HG02623 (cell line): Measurements from ENCODE around the gene EEF1A1.
A peak's percentile ranks its signal among the peaks of the same experiment; 100 is the strongest.
"Not testable (repeated sequence)": the region's sequence is repeated elsewhere in the genome, so short reads cannot be mapped to it uniquely, and the experiment has no call there.

Experiments
- ATAC-seq: cut with Tn5 transposase; IDR thresholded peaks from one replicate; pipeline ENCODE4 v1.9.1; 2021; ENCODE audit warnings: moderate library complexity; ENCODE audit not compliant: unreplicated experiment

Gene EEF1A1

GRCh38 chr6:73508776-73509175 is 12.1 kb downstream of the EEF1A1 start:
- no peak for ATAC-seq

GRCh38 chr6:73506246-73506645 is 14.6 kb downstream of the EEF1A1 start:
- ATAC-seq: no peak

DNA sequence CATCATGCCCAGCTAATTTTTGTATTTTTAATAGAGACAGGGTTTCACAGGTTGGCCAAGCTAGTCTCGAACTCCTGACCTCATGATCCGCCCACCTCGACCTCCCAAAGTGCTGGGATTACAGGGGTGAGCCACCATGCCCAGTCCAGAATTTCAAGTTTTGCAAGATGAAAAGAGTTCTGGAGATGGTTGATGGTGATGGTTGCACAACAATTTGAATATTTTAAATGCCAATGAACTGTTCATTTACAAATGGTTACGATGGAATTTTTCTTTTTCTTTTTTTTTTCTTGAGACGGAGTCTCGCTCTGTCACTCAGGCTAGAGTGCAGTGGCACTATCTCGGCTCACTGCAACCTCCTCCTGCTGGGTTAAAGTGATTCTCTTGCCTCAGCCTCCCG is 15.1 kb downstream of the EEF1A1 start:
- not testable (repeated sequence) for ATAC-seq

GRCh38 chr6:73505142-73505541 is 15.7 kb downstream of the EEF1A1 start:
- no peak for ATAC-seq

DNA sequence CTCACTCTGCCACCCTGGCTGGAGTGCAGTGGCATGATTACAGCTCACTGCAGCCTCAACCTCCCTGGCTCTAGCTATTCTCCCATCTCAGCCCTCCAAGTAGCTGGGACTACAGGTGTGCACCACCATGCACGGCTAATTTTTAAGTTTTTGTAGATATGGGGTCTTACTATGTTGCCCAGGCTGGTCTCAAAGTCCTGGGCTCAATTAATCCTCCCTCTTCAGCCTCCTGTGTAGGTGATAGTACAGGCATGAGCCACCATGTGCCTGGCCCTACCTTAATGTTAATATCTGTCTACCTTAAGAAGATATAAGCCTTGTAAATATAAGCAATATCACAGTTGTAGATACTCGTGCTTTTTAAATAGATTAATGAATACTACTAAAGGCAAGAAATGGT is 16.7 kb downstream of the EEF1A1 start:
- no peak for ATAC-seq

- ATAC-seq: no peak
These were observed 17.6 kb downstream of the EEF1A1 start for GRCh38 chr6:73503027-73503772.

GRCh38 chr6:73497915-73498314 is 22.9 kb downstream of the EEF1A1 start:
- no peak for ATAC-seq

- ATAC-seq: no peak
These were observed 29.5 kb downstream of the EEF1A1 start for GRCh38 chr6:73491377-73491776.

GRCh38 chr6:73487473-73487872 is 33.4 kb downstream of the EEF1A1 start:
- ATAC-seq: no peak

DNA sequence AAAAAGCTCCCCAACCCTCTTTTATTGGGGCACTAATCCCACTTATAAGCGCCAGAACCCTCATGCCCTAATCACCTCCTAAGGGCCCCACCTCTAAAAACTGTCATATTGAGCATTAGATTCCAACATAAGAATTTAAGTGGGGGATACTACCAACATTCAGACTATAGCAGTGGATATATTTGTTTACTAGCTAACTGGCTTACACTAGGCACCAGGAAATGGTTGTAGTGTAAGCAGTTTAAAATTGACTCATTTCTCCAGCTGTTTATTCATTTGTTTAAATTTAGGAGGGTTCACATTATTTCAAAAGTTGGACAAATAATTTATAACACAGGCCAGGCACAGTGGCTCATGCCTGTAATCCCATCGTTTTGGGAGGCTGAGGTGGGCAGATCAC is 36.4 kb downstream of the EEF1A1 start:
- ATAC-seq: no peak

- ATAC-seq: no peak
These were observed 38.9 kb downstream of the EEF1A1 start for GRCh38 chr6:73481969-73482368.

- ATAC-seq: no peak
These were observed 43.4 kb downstream of the EEF1A1 start for GRCh38 chr6:73477407-73477806.

- ATAC-seq: no peak
These were observed 44.1 kb downstream of the EEF1A1 start for GRCh38 chr6:73476723-73477122.

GRCh38 chr6:73471686-73472290 is 49.0 kb downstream of the EEF1A1 start:
- peak; percentile 94 for ATAC-seq
